ENCODE results near the gene PPIA. TPM values are rescaled to one million over a fixed set of nuclear protein-coding genes. Genes with fewer than 3 reads are reported as not detected.
A peak's percentile ranks its signal among the peaks of the same experiment; 100 is the strongest.

PPIA gene
- total RNA-seq, 3 donors from 2014 or later, result 792 to 1,320 (median 1,014) TPM

DNA sequence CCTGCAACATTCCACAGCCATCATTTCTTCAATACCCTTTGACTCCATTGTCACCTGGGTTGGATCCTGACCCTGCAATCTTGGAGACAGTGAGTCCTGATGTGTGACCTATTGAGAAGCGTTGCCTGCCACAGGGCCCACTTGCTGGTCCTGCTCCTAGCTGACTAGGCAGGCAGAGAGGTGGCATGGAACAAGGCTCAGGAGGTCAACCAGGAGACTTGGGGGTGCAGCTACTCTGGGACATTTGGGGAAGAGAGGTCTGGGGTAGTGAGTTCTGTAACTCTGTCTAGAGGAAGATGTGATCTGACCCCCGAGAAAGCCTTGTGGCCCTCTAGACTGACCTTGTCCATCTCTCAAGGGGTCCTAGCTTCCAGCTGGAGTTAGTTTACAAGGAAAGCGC lies 46.1 kb upstream of the PPIA start:
- DNase-seq, result no peak
- intact Hi-C loops (cut with DNase I, micrococcal nuclease), result no loop called here
- TF ChIP-seq, protein P1, sequence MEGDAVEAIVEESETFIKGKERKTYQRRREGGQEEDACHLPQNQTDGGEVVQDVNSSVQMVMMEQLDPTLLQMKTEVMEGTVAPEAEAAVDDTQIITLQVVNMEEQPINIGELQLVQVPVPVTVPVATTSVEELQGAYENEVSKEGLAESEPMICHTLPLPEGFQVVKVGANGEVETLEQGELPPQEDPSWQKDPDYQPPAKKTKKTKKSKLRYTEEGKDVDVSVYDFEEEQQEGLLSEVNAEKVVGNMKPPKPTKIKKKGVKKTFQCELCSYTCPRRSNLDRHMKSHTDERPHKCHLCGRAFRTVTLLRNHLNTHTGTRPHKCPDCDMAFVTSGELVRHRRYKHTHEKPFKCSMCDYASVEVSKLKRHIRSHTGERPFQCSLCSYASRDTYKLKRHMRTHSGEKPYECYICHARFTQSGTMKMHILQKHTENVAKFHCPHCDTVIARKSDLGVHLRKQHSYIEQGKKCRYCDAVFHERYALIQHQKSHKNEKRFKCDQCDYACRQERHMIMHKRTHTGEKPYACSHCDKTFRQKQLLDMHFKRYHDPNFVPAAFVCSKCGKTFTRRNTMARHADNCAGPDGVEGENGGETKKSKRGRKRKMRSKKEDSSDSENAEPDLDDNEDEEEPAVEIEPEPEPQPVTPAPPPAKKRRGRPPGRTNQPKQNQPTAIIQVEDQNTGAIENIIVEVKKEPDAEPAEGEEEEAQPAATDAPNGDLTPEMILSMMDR (IDR thresholded peaks at IDR 0.05), result no peak
- Histone ChIP-seq H3K4me3 (no peak overlapping the region), H3K4me1 (ENCODE audit: low read depth) (peaks cover 42% of the 10 kb centered on the region), H3K9me3 (no peaks in the 10 kb centered on the region), H3K36me3 (ENCODE audit: low read depth) (no peaks in the 10 kb centered on the region)
- ATAC-seq, result no peak

DNA sequence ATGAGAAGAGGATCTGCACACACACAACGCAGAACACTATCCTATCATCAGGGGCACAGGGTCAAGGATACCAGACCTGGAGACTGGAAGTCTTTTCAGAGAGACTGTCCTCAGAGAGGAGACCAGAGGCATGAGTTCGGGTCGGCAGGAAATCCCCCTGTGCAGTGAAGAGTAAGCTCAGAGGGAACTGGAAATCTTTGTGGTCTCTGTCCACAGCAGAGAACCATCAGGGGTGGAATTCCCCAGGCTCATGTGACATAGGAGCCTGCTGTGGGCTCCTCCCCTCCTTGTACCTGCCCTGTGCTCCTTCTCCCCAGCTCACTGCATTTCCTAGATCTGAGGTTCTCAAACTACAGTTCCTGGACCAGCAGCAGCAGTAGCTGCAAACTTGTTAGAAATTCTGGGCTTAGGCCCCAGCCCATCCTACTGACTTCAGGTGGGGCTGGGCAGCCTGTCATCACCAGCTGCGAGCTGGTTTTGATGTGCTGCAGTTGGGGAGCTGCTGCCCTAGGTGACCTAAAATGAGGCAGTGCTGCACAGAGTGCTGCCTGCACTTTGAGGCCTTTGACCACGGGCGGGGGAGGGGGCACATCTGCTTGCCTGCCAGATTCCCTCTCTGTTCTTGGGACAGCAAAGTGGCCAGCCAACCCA lies 45.4 kb upstream of the PPIA start:
- Histone ChIP-seq H3K36me3 (ENCODE audit: low read depth) (no peaks in the 10 kb centered on the region), H3K9me3 (no peaks in the 10 kb centered on the region), H3K4me3 (no peak overlapping the region), H3K4me1 (ENCODE audit: low read depth) (peaks cover 44% of the 10 kb centered on the region)
- TF ChIP-seq, protein P1 (IDR thresholded peaks at IDR 0.05), result no peak
- intact Hi-C loops (cut with DNase I, micrococcal nuclease), result no loop called here
- peak in 1 of 3 donors; percentile 37 for DNase-seq
- no peak for ATAC-seq

DNA sequence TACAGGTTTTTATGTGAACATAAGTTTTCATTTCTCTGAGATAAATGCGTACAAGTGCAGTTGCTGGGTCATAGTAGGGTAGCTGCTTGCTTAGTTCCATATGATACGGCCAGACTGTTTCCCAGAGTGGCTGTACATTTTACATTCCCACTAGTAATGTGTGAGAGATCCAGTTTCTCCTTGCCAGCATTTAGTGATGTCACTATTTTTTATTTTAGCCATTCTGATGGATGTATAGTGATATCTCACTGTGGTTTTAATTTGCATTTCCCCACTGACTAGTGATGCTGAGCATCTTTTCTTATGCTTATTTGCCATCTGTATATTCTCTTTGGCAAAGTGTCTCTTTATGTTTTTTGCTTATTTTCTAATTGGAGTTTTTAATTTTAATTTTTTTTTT lies 43.7 kb upstream of the PPIA start:
- H3K36me3 ChIP-seq (ENCODE audit: low read depth), result no peaks in the 10 kb centered on the region
- intact Hi-C loops (cut with DNase I, micrococcal nuclease), result no loop called here
- DNase-seq, result no peak
- no peaks in the 10 kb centered on the region for H3K9me3 ChIP-seq
- H3K4me3 ChIP-seq, result no peak overlapping the region
- TF ChIP-seq, protein P1 (IDR thresholded peaks at IDR 0.05), result no peak
- H3K4me1 ChIP-seq (ENCODE audit: low read depth), result peaks cover 41% of the 10 kb centered on the region
- ATAC-seq, result no peak

DNA sequence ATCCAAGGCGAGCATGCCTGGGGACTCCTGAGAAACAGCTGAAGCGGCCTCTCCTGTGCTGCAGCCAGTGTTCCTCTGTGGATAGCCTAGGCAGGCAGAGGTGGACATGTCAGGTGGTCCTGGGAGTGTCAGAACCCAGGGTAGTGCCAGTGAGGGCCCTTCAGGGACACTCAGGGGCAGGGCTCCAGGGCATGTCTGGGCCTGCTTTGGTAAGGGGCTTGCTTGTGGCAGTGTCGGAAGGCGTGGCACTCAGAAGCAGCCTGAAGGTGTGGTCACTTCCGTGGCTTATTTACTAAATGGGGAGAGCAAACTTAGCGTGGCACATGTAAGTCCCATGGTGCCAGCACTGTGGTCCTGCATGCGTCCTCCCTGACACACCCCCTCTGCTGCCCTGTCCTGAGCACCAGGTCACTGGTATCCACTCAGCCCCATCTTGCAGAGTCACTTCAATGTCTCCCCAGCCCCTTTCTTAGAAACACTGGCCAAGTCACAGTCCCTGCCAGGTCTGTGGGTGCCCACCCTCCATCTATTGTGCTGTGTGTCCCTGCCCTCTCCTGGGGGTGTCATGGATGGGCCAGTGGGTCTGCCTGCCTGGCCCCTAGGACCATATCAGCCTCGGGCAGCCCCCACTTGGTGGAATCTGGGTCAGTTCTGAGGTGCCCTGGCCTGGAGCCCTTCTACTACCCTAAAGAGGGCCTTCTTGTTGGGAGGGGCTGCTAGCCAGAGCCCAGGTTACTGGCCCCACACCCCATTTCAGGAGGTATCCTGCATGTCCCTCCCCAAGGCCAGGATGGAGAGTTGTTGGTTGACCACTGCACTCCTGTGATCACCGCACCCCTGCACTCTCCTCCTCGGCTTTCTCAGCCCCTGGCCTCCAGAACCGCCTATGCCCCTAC lies 41.4 kb upstream of the PPIA start:
- DNase-seq, result no peak
- Histone ChIP-seq H3K4me1 (ENCODE audit: low read depth) (peaks cover 31% of the 10 kb centered on the region), H3K4me3 (no peak overlapping the region), H3K36me3 (ENCODE audit: low read depth) (no peaks in the 10 kb centered on the region), H3K9me3 (no peaks in the 10 kb centered on the region)
- intact Hi-C loops (cut with DNase I, micrococcal nuclease), result no loop called here
- TF ChIP-seq, protein P1 (IDR thresholded peaks at IDR 0.05), result no peak
- ATAC-seq, result peak; percentile 52

DNA sequence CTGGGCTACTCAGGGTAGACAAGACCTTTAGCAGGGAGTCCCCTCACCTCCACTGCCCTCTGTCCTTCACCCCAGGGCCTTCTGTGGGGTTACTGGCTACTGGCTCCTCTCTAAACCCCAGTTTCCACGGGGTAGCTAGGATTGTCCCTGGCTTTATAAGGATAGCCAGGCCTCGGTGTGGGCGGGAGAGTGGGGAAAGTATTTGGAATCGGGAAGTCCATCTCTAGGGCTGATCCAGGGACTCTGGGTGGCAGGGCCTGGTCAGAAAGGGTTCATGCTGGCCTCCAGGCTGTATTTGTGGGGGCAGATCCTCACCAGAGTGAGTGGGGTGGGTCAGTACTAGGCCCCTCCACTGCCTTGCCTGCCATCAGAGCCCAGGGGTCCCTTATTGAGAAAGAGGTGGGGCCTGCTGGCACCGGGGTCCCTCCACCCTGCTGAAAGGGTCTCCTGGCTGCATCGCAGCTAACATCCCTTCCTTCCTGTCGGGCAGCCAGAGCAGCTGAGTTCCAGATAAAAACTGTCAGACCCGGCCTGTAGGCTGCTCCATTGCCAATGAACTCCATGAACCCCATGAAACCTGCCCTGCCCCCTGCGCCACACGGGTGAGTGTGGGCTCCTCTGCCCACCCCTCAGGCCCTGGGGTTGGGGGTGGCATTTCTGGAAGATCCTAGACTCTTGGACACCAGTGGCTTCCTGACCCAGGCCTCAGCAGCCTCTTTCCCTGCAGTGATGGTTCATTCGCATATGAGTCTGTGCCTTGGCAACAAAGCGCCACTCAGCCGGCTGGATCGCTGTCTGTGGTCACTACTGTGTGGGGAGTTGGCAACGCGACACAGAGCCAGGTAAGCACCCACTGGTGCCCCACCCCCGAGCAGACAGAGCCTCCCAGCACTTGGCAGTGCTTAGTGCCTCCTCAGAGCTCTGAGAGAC lies 40.5 kb upstream of the PPIA start:
- ATAC-seq (no peak), DNase-seq (no peak)
- intact Hi-C loops (cut with DNase I, micrococcal nuclease), result no loop called here
- Histone ChIP-seq H3K9me3 (no peaks in the 10 kb centered on the region), H3K4me3 (no peak overlapping the region), H3K36me3 (ENCODE audit: low read depth) (no peaks in the 10 kb centered on the region), H3K4me1 (ENCODE audit: low read depth) (peaks cover 22% of the 10 kb centered on the region)
- TF ChIP-seq, protein P1 (IDR thresholded peaks at IDR 0.05), result no peak
